ENCODE data around the gene RHEBL1. TPM values are rescaled to one million over a fixed set of nuclear protein-coding genes. Genes with fewer than 3 reads are reported as not detected.

RHEBL1 gene
- total RNA-seq, 2 donors from 2014 or later, result not detected

Other genes starting within 250 kb of the RHEBL1 start
- 10 to 100 TPM; 74.6 to 79.8 TPM for gene DDX23, start 217.8 kb downstream of the RHEBL1 start, total RNA-seq
- gene RND1, start 204.1 kb downstream of the RHEBL1 start, total RNA-seq, result 1 to 10 TPM; 2.1 to 8.6 TPM
- 10 to 100 TPM; 21.3 to 26.9 TPM for gene FKBP11, start 144.5 kb downstream of the RHEBL1 start, total RNA-seq
- gene ARF3, start 112.5 kb downstream of the RHEBL1 start, total RNA-seq, result 100 to 1,000 TPM; 271 to 304 TPM
- under 1 TPM; 0.15 to 0.61 TPM for gene WNT10B, start 98.2 kb downstream of the RHEBL1 start, total RNA-seq
- not detected for gene WNT1, start 91.7 kb downstream of the RHEBL1 start, total RNA-seq
- gene DDN, start 70.6 kb downstream of the RHEBL1 start, total RNA-seq, result under 1 TPM in 1 of 2 donors, not detected in 1; 0.06 TPM
- gene PRKAG1, start 51.2 kb downstream of the RHEBL1 start, total RNA-seq, result 10 to 100 TPM; 52.0 to 53.9 TPM
- gene KMT2D, start 9.2 kb downstream of the RHEBL1 start, total RNA-seq, result 10 to 100 TPM; 68.8 to 82.8 TPM
- gene DHH, start 24.8 kb upstream of the RHEBL1 start, total RNA-seq, result under 1 TPM; 0.31 to 0.50 TPM
- gene LMBR1L, start 40.9 kb upstream of the RHEBL1 start, total RNA-seq, result 10 to 100 TPM; 44.7 to 49.6 TPM
- 100 to 1,000 TPM; 298 to 454 TPM for gene TUBA1B, start 61.4 kb upstream of the RHEBL1 start, total RNA-seq
- gene TUBA1A, start 119.1 kb upstream of the RHEBL1 start, total RNA-seq, result 10 to 100 TPM; 12.8 to 57.7 TPM
- gene TUBA1C, start 195.1 kb upstream of the RHEBL1 start, total RNA-seq, result 100 to 1,000 TPM; 260 to 267 TPM
- gene PRPH, start 225.2 kb upstream of the RHEBL1 start, total RNA-seq, result 10 to 100 TPM in 1 of 2 donors, 1 to 10 TPM in 1; 5.5 to 14.3 TPM

All from left colon (tissue), 2 donors.